AG04449 (cell line): ENCODE measurements around the gene CUEDC1.

Experiments used
- CTCF ChIA-PET: fragments of 350-600 bp; formaldehyde crosslinking; extraction: SDS; loops from one replicate; lab custom pipeline; 2021; ENCODE audit warnings: antibody characterized with exemption; lab: Yijun Ruan, JAX
- POLR2A ChIA-PET: fragments of 400-600, 350-600 bp; formaldehyde crosslinking; extraction: SDS; loops from one replicate; lab custom pipeline; 2020; ENCODE audit warnings: antibody characterized with exemption, inconsistent platforms; lab: Yijun Ruan, JAX
- DNase-seq: peaks from one replicate; pipeline ENCODE4 v3.0.0-alpha.2; 2010; ENCODE audit warnings: low read depth, low spot score
- H3K4me3 ChIP-seq: 2 replicates; pipeline ENCODE4 v1.5.1; 2011; ENCODE audit warnings: low read depth, mild to moderate bottlenecking, control low read depth, low read length
- CTCF ChIP-seq: IDR thresholded peaks from one replicate; pipeline ENCODE4 v1.5.1; 2011; ENCODE audit warnings: mild to moderate bottlenecking, moderate library complexity, low read length, control low read depth, inconsistent platforms; ENCODE audit not compliant: insufficient read depth; ENCODE audit errors: missing control alignments

Gene CUEDC1

GRCh38 chr17:57892146-57892819, 62.9 kb downstream of the CUEDC1 start:
- no peak for DNase-seq
- no peak overlapping the region for H3K4me3 ChIP-seq
- ChIA-PET CTCF (interaction anchor here (0.6 to 7.5 kb wide), 31 partner anchors 8 to 115 kb away, joined by 3 to 128 read pairs (median 6); partner anchors contain the start of gene SRSF1), POLR2A (interaction anchor here (0.6 to 3.7 kb wide), 10 partner anchors 10 to 96 kb away, joined by 3 to 23 read pairs (median 4); partner anchors contain the start of genes CUEDC1 and VEZF1)
- TF ChIP-seq CTCF = peak; percentile 98

- ChIA-PET POLR2A (interaction anchor here (3.7 kb wide), 1 partner anchor 11 kb away, joined by 23 read pairs; no protein-coding TSS in a partner anchor), CTCF (interaction anchor here (0.6 to 7.5 kb wide), 18 partner anchors 9 to 109 kb away, joined by 3 to 128 read pairs (median 10); partner anchors contain the start of gene MRPS23)
- no peak for TF ChIP-seq CTCF
- H3K4me3 ChIP-seq = no peak overlapping the region
- DNase-seq = no peak
Observed at GRCh38 chr17:57890857-57891232, 64.4 kb downstream of the CUEDC1 start.

GRCh38 chr17:57889892-57890856, 65.0 kb downstream of the CUEDC1 start:
- DNase-seq = no peak
- H3K4me3 ChIP-seq = no peak overlapping the region
- no peak for TF ChIP-seq CTCF
- POLR2A ChIA-PET = interaction anchor here (3.7 kb wide), 1 partner anchor 11 kb away, joined by 23 read pairs; no protein-coding TSS in a partner anchor
- CTCF ChIA-PET = interaction anchor here (1.0 to 7.5 kb wide), 13 partner anchors 10 to 109 kb away, joined by 3 to 128 read pairs (median 15); partner anchors contain the start of gene MRPS23

- ChIA-PET POLR2A (no interaction called here), CTCF (interaction anchor here (2.1 to 7.5 kb wide), 6 partner anchors 11 to 110 kb away, joined by 11 to 128 read pairs (median 35); no protein-coding TSS in a partner anchor)
- no peak for DNase-seq
- H3K4me3 ChIP-seq = no peak overlapping the region
- TF ChIP-seq CTCF = no peak
Observed at GRCh38 chr17:57889252-57889651, 66.0 kb downstream of the CUEDC1 start.

- POLR2A ChIA-PET = no interaction called here
- no peak for TF ChIP-seq CTCF
- DNase-seq = no peak
- H3K4me3 ChIP-seq = no peak overlapping the region
- CTCF ChIA-PET = interaction anchor here (2.1 to 7.5 kb wide), 5 partner anchors 10 to 111 kb away, joined by 11 to 128 read pairs (median 40); no protein-coding TSS in a partner anchor
Observed at GRCh38 chr17:57888311-57889216, 66.6 kb downstream of the CUEDC1 start.
